HCT116 (cell line): ENCODE data around the gene THSD4.

ENCODE experiments used
- CTCF ChIP-seq, 3 experiments: fragments of 200-600 bp in 1 of 3; sonication (generic) in 1 of 3; IDR thresholded peaks in 2 of 3; conservative IDR thresholded peaks in 1 of 3; 2 replicates each; pipeline ENCODE4 v1.5.1; 2012 to 2017; ENCODE audit warnings: low read depth in 2 of 3, low read length in 2 of 3, antibody characterized with exemption in 1 of 3, borderline replicate concordance in 1 of 3, control low read depth in 1 of 3, mild to moderate bottlenecking in 1 of 3, mixed read lengths in 1 of 3, mixed run types in 1 of 3, moderate library complexity in 1 of 3; ENCODE audit not compliant: insufficient read depth in 1 of 3
- MAX ChIP-seq: IDR thresholded peaks from 2 replicates; pipeline ENCODE4 v1.6.1; 2012

GRCh38 chr15:71713191-71713809 lies 598.0 kb downstream of the THSD4 start:
- TF ChIP-seq CTCF (IDR thresholded peaks at IDR 0.05 in 2 of 3, conservative IDR thresholded peaks at IDR 0.05 in 1 of 3; ENCODE audit: borderline replicate concordance in 1 of 3, insufficient read depth in 1 of 3, low read depth in 2 of 3, low read length in 2 of 3) (no peak), MAX (no peak)
